GM15510 (cell line): ENCODE data around the gene CALML6.
A peak's percentile ranks its signal among the peaks of the same experiment; 100 is the strongest.

Experiments used
- POLR2A ChIP-seq: IDR thresholded peaks from 3 replicates; pipeline ENCODE4 v1.6.1; 2011; ENCODE audit warnings: borderline replicate concordance; ENCODE audit not compliant: insufficient read length; ENCODE audit errors: extremely low read depth

The CALML6 gene

DNA sequence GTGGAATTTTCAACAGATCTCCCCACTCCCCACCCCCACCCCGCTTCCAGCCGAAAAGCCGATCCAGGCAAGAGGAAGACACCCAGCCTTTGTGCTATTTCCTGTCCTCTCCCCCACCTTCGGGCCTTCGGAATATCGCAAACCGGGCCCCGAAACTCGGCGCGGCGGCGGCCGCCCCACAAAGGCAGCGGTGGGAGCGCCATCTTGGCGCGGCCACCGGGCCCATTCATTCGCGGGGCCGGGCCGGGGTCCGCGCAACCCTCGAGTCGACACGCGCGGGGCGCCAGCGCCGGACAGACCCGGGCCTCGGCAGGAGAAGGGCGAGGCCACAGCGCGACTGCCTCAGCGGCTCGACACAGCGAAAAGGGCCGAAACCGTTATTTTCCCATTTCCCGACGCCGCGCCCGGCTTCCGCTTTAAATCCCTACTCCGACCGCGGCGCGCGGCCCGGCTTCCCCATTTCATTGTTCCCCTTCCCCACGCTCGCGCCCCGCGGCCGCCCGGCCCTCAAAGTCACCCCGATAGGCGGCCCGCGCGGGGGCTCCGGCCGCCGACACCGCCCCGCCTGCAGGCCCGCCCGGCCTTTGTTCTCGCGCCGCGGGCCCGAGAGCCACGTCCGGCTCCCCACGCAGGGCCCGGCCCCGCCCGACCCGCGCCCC lies 25.1 kb upstream of the CALML6 start:
- TF ChIP-seq POLR2A, result peak; percentile 32

DNA sequence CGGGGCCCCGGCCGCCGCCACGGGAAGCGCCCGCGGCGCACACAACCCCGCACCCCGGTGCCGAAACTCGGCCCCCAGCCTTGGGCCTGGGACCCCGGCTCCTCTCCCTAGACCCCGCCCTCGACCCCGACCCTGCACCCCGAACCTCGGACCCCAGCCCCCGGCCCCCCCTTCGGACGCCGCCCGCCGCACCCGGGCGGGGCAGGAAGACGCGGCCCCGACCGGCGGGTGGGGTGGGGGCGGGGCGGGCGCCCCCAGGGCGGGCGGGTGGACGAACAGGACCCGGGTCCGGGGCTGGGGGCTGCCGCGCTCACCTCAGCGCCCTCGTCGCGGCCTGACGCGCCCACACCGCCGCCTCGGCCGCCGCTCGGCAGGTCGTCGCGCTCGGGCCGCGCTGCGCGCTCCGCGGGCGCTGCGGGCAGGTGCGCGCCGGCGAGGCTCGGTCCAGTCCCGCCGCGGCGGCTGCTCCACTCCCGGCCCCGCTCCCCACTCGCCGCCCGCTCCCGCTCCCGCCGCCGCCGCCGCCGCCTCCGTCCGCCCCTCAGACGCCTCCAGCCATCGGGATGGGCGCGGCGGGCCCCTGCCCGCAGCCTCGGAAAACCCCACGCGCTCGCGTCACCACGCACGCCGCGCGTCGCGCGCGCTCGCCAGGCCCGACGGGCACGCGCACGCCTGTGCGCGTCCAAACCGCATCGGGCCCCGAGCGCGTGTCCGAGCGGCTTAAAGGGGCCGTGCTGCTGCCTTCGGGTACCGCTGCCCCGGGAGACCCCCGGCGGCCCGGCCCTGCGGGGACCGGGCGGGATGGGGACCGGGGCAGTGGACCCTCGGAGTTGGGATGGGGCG lies 24.3 kb upstream of the CALML6 start, which contains the start of gene GNB1:
TSS of gene GNB1 (minus strand) at position 582 of the 843 bp plus-strand sequence. CDS start 65,634 bp downstream, outside the sequence.
- TF ChIP-seq POLR2A, result peak; percentile 83

DNA sequence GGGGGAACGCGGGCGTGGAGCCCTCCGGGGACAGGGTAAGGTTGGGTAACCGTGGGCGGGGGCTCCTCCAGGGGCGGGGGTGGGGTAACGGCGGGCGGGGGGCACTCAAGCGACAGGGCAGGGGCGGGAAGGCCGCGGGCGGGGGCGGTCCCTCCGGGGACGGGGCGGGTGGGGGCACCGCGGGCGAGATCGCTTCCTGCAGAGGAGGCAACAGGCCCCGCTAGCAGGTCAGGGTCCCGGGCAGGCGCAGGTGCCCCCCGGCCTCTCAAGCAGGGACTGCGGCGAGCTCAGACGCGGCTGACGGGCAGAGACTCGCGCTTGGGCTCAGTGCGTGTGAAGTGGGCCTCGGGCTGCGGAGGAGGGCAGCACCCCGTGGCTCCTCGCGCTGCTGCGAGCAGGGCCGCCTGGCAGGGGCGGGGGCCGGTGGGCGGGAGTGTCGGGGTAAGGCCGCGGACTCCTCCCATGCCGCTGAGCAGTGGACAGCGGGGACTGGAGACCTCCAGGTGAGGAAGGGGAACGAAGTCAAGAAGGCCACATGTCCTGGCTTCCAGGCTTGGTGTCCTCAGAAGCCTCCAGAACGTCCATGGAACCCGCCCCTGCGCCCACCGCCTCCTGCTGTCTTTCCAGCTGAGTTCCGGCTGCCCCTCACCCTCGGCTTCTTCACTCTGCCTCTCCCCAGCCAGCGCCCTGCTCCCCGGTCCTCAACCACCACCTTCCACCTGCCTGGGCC lies 23.5 kb upstream of the CALML6 start:
- TF ChIP-seq POLR2A, result peak; percentile 42

DNA sequence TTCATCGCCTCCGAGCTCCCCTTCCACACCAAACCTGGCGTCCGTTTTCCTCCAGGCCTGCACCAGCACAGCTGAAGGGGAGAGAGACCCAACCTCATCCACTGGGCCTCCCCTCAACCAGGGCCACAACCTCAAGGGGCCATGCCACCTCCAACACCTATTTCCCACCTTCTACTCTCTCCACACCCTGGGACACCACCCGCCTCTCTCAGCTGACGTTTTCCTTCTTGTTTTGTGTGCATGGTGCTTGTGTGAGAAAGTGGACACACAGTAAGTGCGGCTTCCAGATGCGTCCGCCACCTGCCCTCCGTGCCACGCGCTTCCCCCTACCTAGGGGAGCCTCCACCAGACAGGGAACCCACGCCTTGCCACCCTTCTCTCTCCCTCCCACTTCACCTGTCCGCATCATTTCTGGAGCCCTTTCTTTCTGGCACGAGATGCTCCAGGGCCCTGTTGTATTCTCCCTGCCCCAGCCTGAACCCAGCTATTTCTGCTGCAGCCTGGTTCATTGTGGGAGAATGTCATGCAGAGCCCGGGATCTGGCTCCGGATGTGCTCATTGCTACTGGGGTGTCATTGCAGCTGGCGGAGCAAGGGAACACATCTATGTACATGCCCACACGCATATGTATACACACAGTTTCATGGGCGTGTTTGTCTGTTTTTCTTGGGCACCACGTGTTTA lies 22.8 kb upstream of the CALML6 start:
- no peak for TF ChIP-seq POLR2A

DNA sequence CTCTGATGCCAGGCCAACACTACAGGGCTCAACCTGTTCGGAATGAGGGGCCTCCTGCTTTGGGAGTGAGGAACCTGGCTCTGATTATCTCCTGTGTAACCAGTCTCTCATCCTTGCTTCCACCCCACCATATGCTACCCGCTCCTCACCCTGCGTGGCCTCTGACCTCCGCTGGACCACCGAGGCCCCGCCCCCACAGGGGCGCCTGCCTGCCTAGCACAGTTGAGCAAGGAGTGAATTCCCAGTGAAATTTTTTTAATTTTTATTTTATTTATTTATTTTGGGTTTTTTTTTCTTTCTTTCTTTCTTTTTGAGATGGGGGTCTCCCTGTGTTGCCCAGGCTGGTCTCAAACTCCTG lies 22.3 kb upstream of the CALML6 start:
- TF ChIP-seq POLR2A, result no peak

DNA sequence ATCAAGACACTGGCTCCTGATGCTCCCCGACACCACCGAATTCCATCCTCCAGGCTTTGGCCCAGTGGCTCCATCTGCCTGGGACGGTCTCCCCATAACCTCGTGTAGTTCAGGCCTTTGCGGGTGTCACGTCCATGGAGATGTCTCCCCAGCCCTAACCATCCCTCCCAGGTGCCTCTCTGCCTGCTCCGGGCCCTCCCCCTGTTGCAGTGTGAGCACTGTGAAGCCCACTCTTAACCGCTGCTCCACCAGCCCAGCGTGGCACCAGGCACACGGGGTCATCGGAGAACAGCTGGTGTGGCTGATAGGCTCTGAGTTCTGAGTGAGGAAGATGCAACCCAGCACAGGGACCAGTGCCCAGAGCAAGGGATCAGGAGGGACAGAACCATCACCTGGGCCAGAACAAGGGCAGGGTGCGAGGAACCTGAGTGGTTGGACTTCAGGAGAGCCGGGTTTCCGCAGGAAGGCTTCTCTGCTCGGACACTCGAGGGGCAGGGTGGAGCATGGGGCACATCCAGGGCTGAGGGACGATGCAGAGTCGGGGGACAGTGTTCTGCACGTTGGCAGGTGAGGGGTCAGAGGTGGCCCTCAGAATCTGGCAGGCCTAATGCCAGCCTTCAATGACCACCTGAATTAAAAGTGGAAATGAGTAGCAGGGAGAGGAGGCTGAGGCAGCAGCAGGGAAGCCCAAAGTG lies 21.6 kb upstream of the CALML6 start:
- TF ChIP-seq POLR2A, result no peak

DNA sequence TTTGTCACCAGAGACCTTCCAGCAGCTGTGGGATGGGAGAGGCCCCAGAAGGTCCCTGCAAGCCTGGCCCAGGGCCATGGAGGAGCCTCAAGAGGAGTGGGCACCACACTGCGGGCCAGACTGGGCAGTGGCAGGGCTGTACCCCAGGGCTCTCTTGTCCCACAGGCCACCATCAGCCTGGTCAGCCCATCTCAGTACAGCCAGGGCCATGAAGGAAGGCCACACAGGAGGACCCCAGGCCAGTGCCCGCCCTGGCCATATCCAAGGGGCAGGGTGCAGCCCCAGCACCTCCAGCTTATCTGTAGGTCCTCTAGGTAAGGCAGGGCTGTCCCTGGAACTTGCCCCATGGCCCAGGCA lies 21.1 kb upstream of the CALML6 start:
- TF ChIP-seq POLR2A, result no peak

DNA sequence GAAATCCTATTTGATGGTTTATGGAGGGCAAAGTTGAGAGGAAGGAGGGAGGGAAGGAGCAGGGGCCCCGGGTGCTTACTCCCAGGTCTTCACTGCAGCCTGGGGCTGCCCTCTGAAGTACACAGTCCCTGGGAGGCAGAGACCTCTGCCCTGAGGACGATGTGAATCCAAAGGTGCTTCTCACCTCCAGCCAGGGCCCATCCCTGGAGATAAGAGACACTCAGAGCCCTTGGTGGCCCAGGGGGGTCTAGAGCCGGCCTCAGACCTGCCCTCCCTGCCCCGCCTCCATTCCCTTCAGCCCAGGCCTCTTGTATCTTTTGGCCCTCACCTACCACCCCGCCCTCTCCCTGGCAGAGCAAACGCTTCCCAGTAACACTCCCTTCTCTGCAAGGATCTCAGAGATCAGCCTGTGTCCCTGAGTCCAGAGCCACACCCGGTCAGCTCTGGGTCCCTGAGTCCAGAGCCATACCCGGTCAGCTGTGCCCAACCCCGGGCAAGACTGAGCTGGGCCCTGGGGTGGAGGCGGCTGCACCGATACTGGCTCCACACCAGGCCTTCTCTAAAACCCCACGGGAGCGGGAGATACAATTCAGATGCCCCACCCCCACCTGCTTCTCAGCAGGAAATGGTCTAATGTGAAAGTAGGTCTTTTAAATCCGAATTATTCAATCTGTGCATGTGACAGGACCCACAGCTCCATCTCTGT lies 20.6 kb upstream of the CALML6 start:
- TF ChIP-seq POLR2A, result no peak

DNA sequence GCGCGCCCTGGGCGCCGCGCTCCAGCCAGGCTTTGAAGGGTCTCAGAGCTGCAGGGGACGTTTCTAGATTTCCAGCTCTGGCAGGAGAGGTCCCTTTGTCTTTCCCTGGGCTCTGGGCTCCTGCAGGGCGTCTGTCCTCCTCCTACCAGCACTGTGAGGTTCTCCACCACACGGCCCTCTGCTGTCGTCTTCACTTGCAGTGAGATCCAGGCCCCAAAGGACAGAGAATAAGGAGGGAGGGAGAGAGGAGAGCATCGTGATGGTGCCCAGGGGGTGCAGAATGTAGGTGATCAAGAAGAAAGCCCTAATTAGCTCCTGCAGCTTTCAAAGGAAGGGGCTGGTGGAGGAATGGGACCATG lies 20.0 kb upstream of the CALML6 start:
- no peak for TF ChIP-seq POLR2A

DNA sequence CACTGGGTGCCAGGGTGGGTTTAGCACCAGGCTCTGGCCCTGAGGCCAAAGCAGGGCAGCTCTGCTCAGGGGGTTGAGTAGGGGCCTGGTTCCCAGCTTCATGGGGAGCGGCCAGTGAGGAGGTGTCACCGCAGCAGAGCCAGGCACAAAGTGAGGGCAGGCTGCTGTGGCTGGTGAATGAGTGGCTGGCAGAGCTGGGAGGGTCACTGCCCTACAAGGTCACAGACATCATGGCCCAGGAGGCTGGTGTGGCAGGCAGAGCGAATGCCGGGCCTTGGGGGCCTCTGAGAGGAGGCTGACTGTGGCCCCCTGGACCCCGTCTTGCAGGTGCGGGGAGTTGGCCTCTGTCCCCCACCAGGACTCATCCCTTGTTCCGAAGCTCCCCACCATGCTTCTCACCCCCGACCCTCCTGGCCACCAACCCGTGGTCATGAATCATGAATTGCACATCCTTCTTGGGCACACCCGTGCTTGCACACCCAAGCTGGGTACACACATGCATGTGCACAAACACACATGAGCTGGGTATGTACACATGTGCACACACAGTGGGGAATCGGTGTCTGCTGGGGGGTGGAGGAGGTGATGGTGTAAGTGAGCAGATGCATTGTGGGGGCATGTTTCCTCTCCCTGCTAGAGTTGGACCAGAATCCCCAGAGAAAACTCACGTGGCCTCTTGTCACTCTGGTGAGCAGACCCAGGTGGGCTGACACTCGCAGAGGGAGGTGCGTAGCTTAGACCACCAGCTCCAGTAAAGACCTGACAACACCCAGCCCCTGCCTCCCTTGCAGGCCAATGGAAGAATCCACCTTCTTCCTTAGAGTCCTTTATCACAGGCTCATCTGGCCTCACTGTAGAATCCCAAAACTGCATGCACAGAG lies 19.4 kb upstream of the CALML6 start:
- no peak for TF ChIP-seq POLR2A

DNA sequence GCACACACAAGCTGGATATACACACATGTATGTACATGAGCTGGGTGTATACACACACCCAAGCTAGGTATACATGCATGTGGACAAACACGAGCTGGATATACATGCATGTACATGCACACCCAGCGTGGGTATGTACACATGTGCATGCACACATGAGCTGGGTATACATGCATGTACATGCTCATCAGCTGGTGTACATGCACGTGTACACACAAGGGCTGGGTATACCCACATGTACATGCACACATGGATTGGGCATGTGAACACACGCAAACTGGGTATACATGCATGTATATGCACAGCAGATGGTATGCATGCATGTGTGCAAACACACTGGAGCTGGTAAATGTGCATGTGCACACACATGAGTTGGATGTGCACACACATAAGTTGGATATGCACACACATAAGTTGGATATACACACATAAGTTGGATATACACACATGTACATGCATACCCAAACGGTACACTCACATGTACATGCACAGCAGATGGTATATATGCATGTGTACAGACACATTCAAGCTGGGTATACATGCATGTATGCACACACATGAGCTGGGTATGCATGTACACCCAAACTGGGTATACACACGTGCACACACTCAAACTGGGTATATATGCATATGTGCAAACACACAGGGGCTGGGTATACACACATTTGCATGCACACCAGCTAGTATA lies 16.7 kb upstream of the CALML6 start:
- TF ChIP-seq POLR2A, result no peak

DNA sequence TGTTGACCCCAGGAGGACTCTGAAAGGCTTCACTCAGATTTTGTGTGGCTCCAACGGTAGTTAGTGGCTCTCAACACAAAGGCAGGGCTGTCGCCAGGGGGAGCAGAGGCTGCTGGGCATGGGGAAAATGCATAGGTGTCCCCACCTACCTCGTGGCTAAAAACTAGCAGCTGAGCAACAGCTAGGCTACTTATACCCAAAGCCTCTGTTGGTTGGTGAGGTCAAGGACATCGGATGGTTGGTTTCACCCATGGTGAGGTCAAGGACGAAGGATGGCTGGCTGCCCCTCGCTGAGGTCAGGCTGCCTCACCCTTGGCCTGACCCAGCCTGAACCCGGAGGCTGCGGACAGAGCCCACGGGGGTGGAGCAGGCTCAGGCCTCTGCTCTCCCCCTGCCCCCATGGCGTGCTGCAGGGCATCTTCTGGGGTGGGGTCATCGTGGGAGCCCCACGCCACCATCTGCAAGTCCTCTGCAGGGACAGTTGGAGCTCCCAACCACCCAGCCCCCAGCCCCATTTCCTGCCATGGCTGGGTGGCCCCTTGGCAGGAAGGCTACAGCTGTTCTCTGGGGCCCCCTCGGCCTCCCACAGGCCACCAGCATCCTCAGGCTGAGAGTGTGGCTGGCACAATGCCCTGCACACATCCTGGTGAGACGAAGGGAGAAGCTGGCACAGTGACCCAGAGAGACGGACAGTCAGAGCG lies 15.6 kb upstream of the CALML6 start:
- no peak for TF ChIP-seq POLR2A
